K562 (cell line): ENCODE results near the gene TRAPPC2L. TPM values are rescaled to one million over a fixed set of nuclear protein-coding genes. Genes with fewer than 3 reads are reported as not detected.

Experiments
- ATAC-seq: fragments of 200-7000 bp; cut with Tn5 transposase; 3 replicates; pipeline ENCODE4 v1.9.1; 2020; ENCODE audit warnings: moderate library complexity
- BruUV-seq: library from RNA; stranded (reverse); fragments of 400-500 nt; replicated peaks from 2 replicates; lab custom pipeline; 2021; lab: Mats Ljungman, UMichigan
- CTCF ChIA-PET: fragments of 300-600 bp; formaldehyde crosslinking; extraction: SDS; loops from one replicate; lab custom pipeline; 2021; ENCODE audit warnings: low intra/inter-chr PET ratio; lab: Yijun Ruan, JAX
- POLR2A ChIA-PET: fragments of 300-600, 350-650 bp; sonication (Branson Sonifier 250); formaldehyde crosslinking; extraction: SDS; loops from one replicate; lab custom pipeline; 2021; ENCODE audit warnings: antibody characterized with exemption, inconsistent platforms; lab: Yijun Ruan, JAX
- DNase-seq, 4 experiments: peaks; one replicate each; pipeline versions ENCODE4 v3.0.0 to v3.0.0-alpha.2; 2011 to 2018; ENCODE audit warnings: low spot score in 3 of 4, mixed read lengths in 3 of 4; ENCODE audit errors: extremely low read depth in 1 of 4
- FAIRE-seq: peaks from 2 replicates; lab custom pipeline; 2011; peaks lifted over from hg19 to GRCh38; lab: Jason Lieb, UNC
- H2AFZ ChIP-seq: 2 replicates; pipeline ENCODE4 v1.6.0; 2011; ENCODE audit warnings: low read depth, low read length, control low read depth, inconsistent platforms
- H3K27ac ChIP-seq: fragments of 200-600 bp; 3 replicates; pipeline ENCODE4 v1.8.0; 2011; ENCODE audit warnings: low read depth, mild to moderate bottlenecking, control low read depth, inconsistent platforms, low read length, moderate library complexity, mixed read lengths; ENCODE audit errors: extremely low read depth
- H3K27me3 ChIP-seq, 2 experiments: fragments of 300-600 bp in 1 of 2; 2 replicates in 1 of 2; 3 replicates in 1 of 2; pipeline versions ENCODE4 v1.6.0 to v1.8.0; 2011; ENCODE audit warnings: inconsistent platforms in 2 of 2, low read length in 2 of 2, mild to moderate bottlenecking in 1 of 2, mixed read lengths in 1 of 2, moderate library complexity in 1 of 2; ENCODE audit not compliant: control insufficient read depth in 2 of 2, insufficient read depth in 2 of 2
- H3K36me3 ChIP-seq: fragments of 300-600 bp; 3 replicates; pipeline ENCODE4 v1.8.0; 2011; ENCODE audit warnings: mild to moderate bottlenecking, low read length, inconsistent platforms; ENCODE audit not compliant: control insufficient read depth, insufficient read depth
- H3K4me1 ChIP-seq, 2 experiments: fragments of 200-600 bp in 1 of 2; replicated peaks in 1 of 2; 2 replicates in 1 of 2; 3 replicates in 1 of 2; pipeline versions ENCODE4 v1.5.1 to v1.8.0; 2011; ENCODE audit warnings: inconsistent platforms in 2 of 2, low read length in 2 of 2, mild to moderate bottlenecking in 1 of 2, mixed read lengths in 1 of 2, moderate library complexity in 1 of 2; ENCODE audit not compliant: control insufficient read depth in 2 of 2, insufficient read depth in 2 of 2
- H3K4me2 ChIP-seq: 2 replicates; pipeline ENCODE4 v1.6.1; 2011; ENCODE audit warnings: low read length, control low read depth, inconsistent platforms, mixed read lengths; ENCODE audit not compliant: insufficient read depth
- H3K4me3 ChIP-seq: fragments of 200-600 bp; sonication (generic), shearing (Covaris generic); 2 replicates; pipeline ENCODE4 v1.5.1; 2016; ENCODE audit warnings: control low read depth, inconsistent platforms
- H3K79me2 ChIP-seq: fragments of 200-600 bp; 3 replicates; pipeline ENCODE4 v1.8.0; 2011; ENCODE audit warnings: low read length, inconsistent platforms; ENCODE audit not compliant: control insufficient read depth, insufficient read depth
- H3K9ac ChIP-seq, 2 experiments: 2 replicates each; pipeline versions ENCODE4 v1.6.0 to v1.6.1; 2011; ENCODE audit warnings: low read depth in 2 of 2, low read length in 2 of 2, control low read depth in 1 of 2, inconsistent platforms in 1 of 2, mild to moderate bottlenecking in 1 of 2, mixed read lengths in 1 of 2; ENCODE audit not compliant: insufficient read depth in 1 of 2
- H3K9me1 ChIP-seq: one replicate; pipeline ENCODE4 v1.6.0; 2011; ENCODE audit warnings: inconsistent platforms, mild to moderate bottlenecking, low read length, moderate library complexity; ENCODE audit not compliant: control insufficient read depth, insufficient read depth
- H3K9me3 ChIP-seq: replicated peaks from 2 replicates; pipeline ENCODE4 v1.5.1; 2011; ENCODE audit warnings: low read depth, low read length, inconsistent platforms; ENCODE audit not compliant: control insufficient read depth, insufficient read depth
- H4K20me1 ChIP-seq: replicated peaks from 2 replicates; pipeline ENCODE4 v1.6.1; 2011; ENCODE audit warnings: low read length, inconsistent platforms, mixed read lengths; ENCODE audit not compliant: control insufficient read depth, insufficient read depth
- DMBX1 ChIP-seq: fragments of 250-450 bp; sonication (Bioruptor Pico); IDR thresholded peaks from 2 replicates; pipeline ENCODE4 v1.8.0; 2022; ENCODE audit warnings: inconsistent platforms, mild to moderate bottlenecking, moderate library complexity, borderline replicate concordance
- EHMT2 ChIP-seq: fragments of 450-650 bp; IDR thresholded peaks from 2 replicates; pipeline ENCODE4 v1.6.1; 2018; ENCODE audit warnings: antibody characterized with exemption
- ETV6 ChIP-seq, 3 experiments: fragments of 150-350 bp in 1 of 3; sonication (generic) in 1 of 3; formaldehyde crosslinking in 1 of 3; IDR thresholded peaks; 2 replicates each; pipeline versions ENCODE4 v1.6.1 to v1.8.0; 2014 to 2022; ENCODE audit warnings: borderline replicate concordance in 2 of 3, low read depth in 2 of 3, antibody characterized with exemption in 1 of 3, low read length in 1 of 3, mild to moderate bottlenecking in 1 of 3, missing genetic modification reagents in 1 of 3
- HCFC1 ChIP-seq: IDR thresholded peaks from 2 replicates; pipeline ENCODE4 v1.6.1; 2012; ENCODE audit warnings: low read depth, low read length, improper control_type of control experiment
- NFRKB ChIP-seq: fragments of 450-650 bp; IDR thresholded peaks from 2 replicates; pipeline ENCODE4 v1.6.1; 2016; ENCODE audit warnings: low read depth
- RFX5 ChIP-seq: IDR thresholded peaks from 2 replicates; pipeline ENCODE4 v1.6.1; 2011; ENCODE audit warnings: low read depth, mild to moderate bottlenecking, improper control_type of control experiment, low read length
- SREBF2 ChIP-seq: sonication (generic); formaldehyde crosslinking; IDR thresholded peaks from 2 replicates; pipeline ENCODE4 v1.4.0; 2020; ENCODE audit warnings: mild to moderate bottlenecking, missing genetic modification reagents
- TFAM ChIP-seq: fragments of 250-450 bp; sonication (Bioruptor Pico); conservative IDR thresholded peaks from 2 replicates; pipeline ENCODE4 v1.5.0; 2021; ENCODE audit warnings: mild to moderate bottlenecking, moderate library complexity
- U2AF2 ChIP-seq: fragments of 200-400 bp; formaldehyde crosslinking; optimal IDR thresholded peaks from 2 replicates; pipeline ENCODE3; 2017; ENCODE audit warnings: low read depth, mild to moderate bottlenecking, low read length
- ZBTB1 ChIP-seq: sonication (generic); formaldehyde crosslinking; IDR thresholded peaks from 2 replicates; pipeline ENCODE4 v1.8.1; 2023; ENCODE audit warnings: missing genetic modification reagents, low read depth, mild to moderate bottlenecking, borderline replicate concordance
- ZNF133 ChIP-seq: fragments of 250-450 bp; sonication (Bioruptor Pico); IDR thresholded peaks from 2 replicates; pipeline ENCODE4 v1.4.0; 2020; ENCODE audit warnings: mild to moderate bottlenecking
- ZNF197 ChIP-seq: fragments of 200-800 bp; sonication (Bioruptor generic); IDR thresholded peaks from 2 replicates; pipeline ENCODE4 v1.6.1; 2016; ENCODE audit warnings: low read depth, missing genetic modification characterization, missing compliant biosample characterization
- WGBS: fragments of 100-300 bp; shearing (Covaris generic); methylation state at CpG from one replicate; pipeline ENCODE4 v1.1.6; 2016; ENCODE audit warnings: low coverage, mixed read lengths; ENCODE audit not compliant: insufficient coverage; ENCODE audit errors: missing lambda C conversion rate; 5-methylcytosine and 5-hydroxymethylcytosine counted together
- in situ Hi-C: fragments of 300-500 bp; cut with MboI; formaldehyde crosslinking; loops from 4 replicates; pipeline ENCODE4 v1.15.0; 2018; ENCODE audit warnings: inconsistent platforms, mixed read lengths
- intact Hi-C: fragments of 100-400 bp; cut with micrococcal nuclease; formaldehyde crosslinking; loops from 2 replicates; pipeline ENCODE4 v1.14.2; 2022
- polyA plus RNA-seq, 8 experiments: library from polyadenylated mRNA; depleted of rRNA in 4 of 8; stranded (reverse) in 5 of 8; unstranded in 3 of 8; fragments of >200 nt; fragmentation: Nextera tagmentation in 2 of 8; fragmentation: Illumina TruSeq in 1 of 8; extraction: Ambion mirVana in 2 of 8; extraction: Trizol in 1 of 8; gene quantifications; 2 replicates each; pipeline versions ENCODE4 v1.2.1 to v1.2.3, GENCODE V29; 2011 to 2014; ENCODE audit warnings: inconsistent platforms in 1 of 8, missing spikeins in 1 of 8
- total RNA-seq, 7 experiments: library from RNA; depleted of rRNA in 6 of 7; stranded (reverse); fragments of >200 nt in 6 of 7; fragmentation: Illumina TruSeq in 2 of 7; extraction: Trizol in 2 of 7; gene quantifications; 2 replicates each; pipeline versions ENCODE4 v1.2.1 to v1.2.3, GENCODE V29; 2011 to 2021; ENCODE audit warnings: low replicate concordance in 1 of 7

TRAPPC2L gene
- total and polyA plus RNA-seq, 9 of the 15 experiments (the other 6 are each of a cell fraction or from before 2014, with no cell fraction given) = 60.4 to 398 (median 97.5) TPM

DNA sequence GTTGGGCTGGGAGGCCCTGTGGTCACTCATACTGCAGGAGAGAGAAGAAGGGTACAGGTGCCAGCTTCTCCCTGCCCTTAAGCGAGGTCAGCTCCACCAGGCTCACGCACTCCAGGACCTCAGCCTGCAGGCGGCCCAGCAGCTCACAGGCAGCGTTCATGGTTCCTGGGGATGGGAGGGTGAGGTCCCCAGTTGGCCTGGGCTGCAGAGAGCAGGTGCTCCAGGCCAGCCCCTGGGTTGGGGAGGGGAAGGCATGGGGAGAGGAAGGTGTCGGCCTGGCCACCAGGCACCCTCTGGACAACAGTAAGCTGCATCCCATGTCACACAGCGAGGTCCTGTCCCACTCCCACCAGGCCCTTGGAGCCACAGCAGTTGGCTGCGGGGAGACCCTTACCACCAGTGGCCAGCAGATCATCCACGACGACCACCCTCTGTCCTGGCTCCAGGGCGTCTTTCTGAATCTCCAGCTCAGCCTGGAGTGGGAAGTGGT is 47.2 kb upstream of the TRAPPC2L start:
- Histone ChIP-seq H3K4me1 (peaks cover 14 to 85% of the 10 kb centered on the region in 2 experiments), H2AFZ (no peak overlapping the region), H3K9me1 (no peaks in the 10 kb centered on the region), H3K4me2 (peak overlapping the region; percentile 96), H3K27ac (peak overlapping the region; percentile 94; the same call in 2 of the 3 replicates), H4K20me1 (peaks cover 34% of the 10 kb centered on the region; the same call in 1 of the 2 replicates), H3K36me3 (peaks cover 64% of the 10 kb centered on the region; the same call in 2 of the 3 replicates), H3K4me3 (peak overlapping the region; percentile 64), H3K9ac (peak overlapping the region; percentile 86 to 99), H3K79me2 (peaks cover 61% of the 10 kb centered on the region), H3K27me3 (no peaks in the 10 kb centered on the region; a peak in 1 of 5 replicates), H3K9me3 (no peaks in the 10 kb centered on the region)
- FAIRE-seq = no peak
- BruUV-seq = TSS peak; percentile 75
- intact Hi-C loops (loop anchor here (5.0 to 10.0 kb wide), 4 partner anchors 168 to 755 kb away; partner anchors contain the start of genes CBFA2T3, RPL13 and SPG7), in situ Hi-C loops (loop anchor here (5.0 to 10.0 kb wide), 2 partner anchors 358 to 405 kb away; partner anchors contain the start of gene ZNF778)
- peak in 1 of 4 experiments; percentile 52 for DNase-seq
- WGBS = 53% methylated on average over 8 of the region's 10 CpGs
- peak; percentile 15 for ATAC-seq
- ChIA-PET POLR2A (interaction anchor here (0.6 to 6.1 kb wide), 18 partner anchors 9 to 766 kb away, joined by 3 to 50 read pairs (median 4); partner anchors contain the start of genes CPNE7, PIEZO1 and ZC3H18), CTCF (no interaction called here)
- TF ChIP-seq HCFC1 (no peak), ETV6 (IDR thresholded peaks at IDR 0.05; ENCODE audit: borderline replicate concordance in 1 of 2, low read depth in 2 of 2, low read length in 1 of 2) (0 out of 4 replicates have a peak, but pooled peaks of 1 of the 2 experiments have one; percentile 6), ETV6 (CRISPR knock-in tag; IDR thresholded peaks at IDR 0.05; ENCODE audit: borderline replicate concordance) (no peak), U2AF2 (no peak), ZNF197 (CRISPR knock-in tag) (no peak), SREBF2 (no peak), TFAM (no peak), NFRKB (no peak), DMBX1 (no peak), RFX5 (no peak), ZNF133 (CRISPR knock-in tag) (no peak), ZBTB1 (0 out of 2 replicates have a peak, but pooled peaks have one; percentile 27), EHMT2 (no peak)
